IMR-90 (cell line): ENCODE results near the gene KBTBD12. TPM values are rescaled to one million over a fixed set of nuclear protein-coding genes. Genes with fewer than 3 reads are reported as not detected.

Source experiments
- ATAC-seq: fragments of 200-7000 bp; cut with Tn5 transposase; 2 replicates; pipeline ENCODE4 v1.9.1; 2020; ENCODE audit warnings: low read depth, mild to moderate bottlenecking, moderate library complexity
- BruUV-seq: library from RNA; stranded (reverse); fragments of 400-500 nt; replicated peaks from 2 replicates; lab custom pipeline; 2021; lab: Mats Ljungman, UMichigan
- CTCF ChIA-PET: fragments of 300-600 bp; formaldehyde crosslinking; extraction: SDS; loops from one replicate; lab custom pipeline; 2021; ENCODE audit warnings: antibody characterized with exemption; lab: Yijun Ruan, JAX
- POLR2A ChIA-PET: fragments of 300-600 bp; sonication (Branson Sonifier 250); formaldehyde crosslinking; loops from one replicate; lab custom pipeline; 2022; ENCODE audit warnings: antibody characterized with exemption; ENCODE audit not compliant: unreplicated experiment; lab: Charles Lee
- DNase-seq: peaks from one replicate; pipeline ENCODE4 v3.0.0; 2013
- H2AFZ ChIP-seq: replicated peaks from 2 replicates; pipeline ENCODE3; 2013; ENCODE audit warnings: low read length, mild to moderate bottlenecking; ENCODE audit not compliant: poor library complexity
- H2AK5ac ChIP-seq: 2 replicates; pipeline ENCODE4 v1.6.1; 2013; ENCODE audit warnings: low read depth, low read length, inconsistent platforms
- H2AK9ac ChIP-seq: replicated peaks from 2 replicates; pipeline ENCODE3; 2013; ENCODE audit warnings: mild to moderate bottlenecking, low read depth, low read length, moderate library complexity; ENCODE audit not compliant: poor library complexity
- H2BK120ac ChIP-seq: 2 replicates; pipeline ENCODE4 v1.6.1; 2013; ENCODE audit warnings: low read depth, low read length, inconsistent platforms
- H2BK15ac ChIP-seq: 3 replicates; pipeline ENCODE4 v1.6.1; 2013; ENCODE audit warnings: low read depth, low read length, inconsistent platforms
- H2BK20ac ChIP-seq: 2 replicates; pipeline ENCODE4 v1.6.1; 2013; ENCODE audit warnings: low read depth, mild to moderate bottlenecking, inconsistent platforms, low read length, moderate library complexity
- H2BK5ac ChIP-seq: 2 replicates; pipeline ENCODE4 v1.6.1; 2013; ENCODE audit warnings: mild to moderate bottlenecking, low read depth, low read length, inconsistent platforms; ENCODE audit not compliant: poor library complexity, severe bottlenecking
- H3K14ac ChIP-seq: replicated peaks from 2 replicates; pipeline ENCODE4 v1.6.1; 2013; ENCODE audit warnings: low read depth, low read length, inconsistent platforms
- H3K18ac ChIP-seq: 2 replicates; pipeline ENCODE4 v1.6.1; 2013; ENCODE audit warnings: low read depth, low read length, control low read depth
- H3K23ac ChIP-seq: 2 replicates; pipeline ENCODE4 v1.6.1; 2013; ENCODE audit warnings: low read depth, low read length, inconsistent platforms
- H3K27ac ChIP-seq: 2 replicates; pipeline ENCODE4 v1.5.1; 2013; ENCODE audit warnings: mild to moderate bottlenecking, control low read depth, low read length; ENCODE audit not compliant: insufficient read depth
- H3K27me3 ChIP-seq: 2 replicates; pipeline ENCODE4 v1.6.1; 2013; ENCODE audit warnings: low read length; ENCODE audit not compliant: control insufficient read depth, insufficient read depth
- H3K36me3 ChIP-seq: 2 replicates; pipeline ENCODE4 v1.6.1; 2013; ENCODE audit warnings: low read length, mixed read lengths; ENCODE audit not compliant: control insufficient read depth, insufficient read depth
- H3K4ac ChIP-seq: 2 replicates; pipeline ENCODE4 v1.6.1; 2013; ENCODE audit warnings: low read depth, low read length, inconsistent platforms
- H3K4me1 ChIP-seq: 2 replicates; pipeline ENCODE4 v1.6.1; 2013; ENCODE audit warnings: low read length, mixed read lengths; ENCODE audit not compliant: control insufficient read depth, insufficient read depth
- H3K4me2 ChIP-seq: 2 replicates; pipeline ENCODE4 v1.6.1; 2013; ENCODE audit warnings: low read depth, mild to moderate bottlenecking, control low read depth, low read length, moderate library complexity
- H3K4me3 ChIP-seq: 2 replicates; pipeline ENCODE4 v1.5.1; 2013; ENCODE audit warnings: low read depth, mild to moderate bottlenecking, control low read depth, low read length, moderate library complexity; ENCODE audit not compliant: insufficient read depth
- H3K56ac ChIP-seq: 2 replicates; pipeline ENCODE4 v1.6.1; 2013; ENCODE audit warnings: low read length, inconsistent platforms; ENCODE audit not compliant: insufficient read depth; ENCODE audit errors: extremely low read depth
- H3K79me1 ChIP-seq, 2 experiments: 2 replicates each; pipeline ENCODE4 v1.6.1; 2013; ENCODE audit warnings: low read length in 2 of 2, inconsistent platforms in 1 of 2, low read depth in 1 of 2
- H3K9ac ChIP-seq: 2 replicates; pipeline ENCODE4 v1.6.1; 2013; ENCODE audit warnings: low read depth, low read length, control low read depth
- H3K9me1 ChIP-seq: 2 replicates; pipeline ENCODE4 v1.6.1; 2013; ENCODE audit warnings: low read length, inconsistent platforms; ENCODE audit not compliant: insufficient read depth
- H3K9me3 ChIP-seq: 2 replicates; pipeline ENCODE4 v1.6.1; 2013; ENCODE audit warnings: low read length; ENCODE audit not compliant: control insufficient read depth, insufficient read depth
- H4K20me1 ChIP-seq: 2 replicates; pipeline ENCODE4 v1.6.1; 2013; ENCODE audit warnings: low read length, inconsistent platforms; ENCODE audit not compliant: insufficient read depth
- H4K5ac ChIP-seq: 2 replicates; pipeline ENCODE4 v1.6.1; 2013; ENCODE audit warnings: mild to moderate bottlenecking, low read depth, low read length, control low read depth
- H4K8ac ChIP-seq, 2 experiments: 2 replicates each; pipeline ENCODE4 v1.6.1; 2013; ENCODE audit warnings: low read depth in 2 of 2, low read length in 2 of 2, control low read depth in 1 of 2, inconsistent platforms in 1 of 2
- H4K91ac ChIP-seq: 2 replicates; pipeline ENCODE4 v1.6.1; 2013; ENCODE audit warnings: low read depth, low read length, inconsistent platforms; ENCODE audit not compliant: insufficient read depth
- CEBPB ChIP-seq: IDR thresholded peaks from 2 replicates; pipeline ENCODE4 v1.6.1; 2012; ENCODE audit warnings: low read depth, low read length, improper control_type of control experiment
- CHD1 ChIP-seq: IDR thresholded peaks from 2 replicates; pipeline ENCODE4 v1.6.1; 2012; ENCODE audit warnings: low read depth, low read length, improper control_type of control experiment
- CTCF ChIP-seq: conservative IDR thresholded peaks from 2 replicates; pipeline ENCODE4 v1.5.1; 2012; ENCODE audit warnings: mild to moderate bottlenecking, low read depth, low read length, improper control_type of control experiment
- ELK1 ChIP-seq: fragments of 150-350 bp; IDR thresholded peaks from 2 replicates; pipeline ENCODE4 v1.6.1; 2016; ENCODE audit warnings: low read depth, mild to moderate bottlenecking, low read length, moderate library complexity, borderline replicate concordance
- MAFK ChIP-seq: IDR thresholded peaks from 2 replicates; pipeline ENCODE4 v1.6.1; 2012; ENCODE audit warnings: low read depth, low read length, improper control_type of control experiment
- MAZ ChIP-seq: IDR thresholded peaks from 2 replicates; pipeline ENCODE4 v1.6.1; 2012; ENCODE audit warnings: low read depth, mild to moderate bottlenecking, low read length, improper control_type of control experiment, moderate library complexity, borderline replicate concordance
- MXI1 ChIP-seq: IDR thresholded peaks from 2 replicates; pipeline ENCODE4 v1.6.1; 2012; ENCODE audit warnings: low read depth, mild to moderate bottlenecking, low read length, moderate library complexity, borderline replicate concordance
- NFE2L2 ChIP-seq: fragments of 150-350 bp; IDR thresholded peaks from 2 replicates; pipeline ENCODE4 v1.6.1; 2016; ENCODE audit warnings: low read depth, mild to moderate bottlenecking, low read length
- POLR2A ChIP-seq: IDR thresholded peaks from 2 replicates; pipeline ENCODE4 v1.6.1; 2012; ENCODE audit warnings: mild to moderate bottlenecking, low read depth, low read length
- RAD21 ChIP-seq: IDR thresholded peaks from 2 replicates; pipeline ENCODE4 v1.6.1; 2012; ENCODE audit warnings: low read length, improper control_type of control experiment
- RCOR1 ChIP-seq: IDR thresholded peaks from 2 replicates; pipeline ENCODE4 v1.6.1; 2012; ENCODE audit warnings: mild to moderate bottlenecking, low read length, improper control_type of control experiment; ENCODE audit not compliant: insufficient replicate concordance
- SMC3 ChIP-seq: fragments of 150-350 bp; IDR thresholded peaks from 2 replicates; pipeline ENCODE4 v1.6.1; 2016; ENCODE audit warnings: low read depth, mild to moderate bottlenecking, antibody characterized with exemption, low read length, moderate library complexity
- USF2 ChIP-seq: fragments of 150-350 bp; IDR thresholded peaks from 2 replicates; pipeline ENCODE4 v1.6.1; 2017; ENCODE audit warnings: mild to moderate bottlenecking, antibody characterized with exemption, low read length, low read depth
- WGBS, 2 experiments: methylation state at CpG; one replicate each; pipeline versions ENCODE4 v1.1.5 to v1.1.7; 2013; ENCODE audit warnings: missing lambda C conversion rate in 2 of 2; ENCODE audit not compliant: insufficient read length in 1 of 2; ENCODE audit errors: extremely low coverage in 2 of 2; 5-methylcytosine and 5-hydroxymethylcytosine counted together
- dilution Hi-C: fragments of 300-500 bp; cut with HindIII; formaldehyde crosslinking; loops from one replicate; pipeline ENCODE4 v1.14.3; 2018; ENCODE audit warnings: low sequenced_read_pairs; ENCODE audit not compliant: unreplicated experiment
- in situ Hi-C: fragments of 300-500 bp; cut with MboI; formaldehyde crosslinking; loops from 3 replicates; pipeline ENCODE4 v1.14.3; 2019; ENCODE audit warnings: low sequenced_read_pairs, inconsistent platforms, mixed read lengths
- intact Hi-C: fragments of 100-400 bp; cut with micrococcal nuclease; formaldehyde crosslinking; loops from 2 replicates; pipeline ENCODE4 v1.10.0; 2022
- polyA plus RNA-seq, 3 experiments: library from polyadenylated mRNA; depleted of rRNA; stranded (reverse); fragments of >200 nt; gene quantifications; 2 replicates each; pipeline ENCODE4 v1.2.3, GENCODE V29; 2012; ENCODE audit warnings: low replicate concordance in 1 of 3
- total RNA-seq: library from RNA; depleted of rRNA; stranded (reverse); fragments of >200 nt; gene quantifications from 2 replicates; pipeline ENCODE4 v1.2.3, GENCODE V29; 2012

The KBTBD12 gene
- total and polyA plus RNA-seq, 2 of the 4 experiments (the other 2 are of a cell fraction), result not detected

GRCh38 chr3:127927829-127928604 is 13.0 kb downstream of the KBTBD12 start:
- no TSS peak for BruUV-seq
- intact Hi-C loops, result no loop called here
- CTCF ChIA-PET, result interaction anchor here (0.9 kb wide), 1 partner anchor 17 kb away, joined by 4 read pairs; no protein-coding TSS in a partner anchor

More at GRCh38 chr3:127927829-127928604, 13.0 kb downstream of the KBTBD12 start:
- H2AFZ ChIP-seq, result no peak overlapping the region
- no peak overlapping the region for H2BK120ac ChIP-seq
- no peak overlapping the region for H3K18ac ChIP-seq
- H3K27me3 ChIP-seq, result peaks cover 20% of the 10 kb centered on the region
- no peaks in the 10 kb centered on the region for H3K79me1 ChIP-seq
- H3K9me1 ChIP-seq, result no peaks in the 10 kb centered on the region
- H3K4me3 ChIP-seq, result no peak overlapping the region
- 0 out of 2 replicates have a peak, but pooled peaks cover 1% of the 10 kb centered on the region for H3K9me3 ChIP-seq
- H3K56ac ChIP-seq, result no peak overlapping the region
- no peak overlapping the region for H2BK5ac ChIP-seq
- dilution Hi-C loops, result no loop called here
- in situ Hi-C loops, result no loop called here
- H4K5ac ChIP-seq, result no peak overlapping the region
- TF ChIP-seq RCOR1 (no peak), SMC3 (no peak), CTCF (no peak), NFE2L2 (no peak), MAZ (no peak), ELK1 (no peak), MAFK (no peak), USF2 (no peak), MXI1 (no peak), RAD21 (no peak), CHD1 (no peak), CEBPB (no peak), POLR2A (no peak)
- no peak overlapping the region for H2AK5ac ChIP-seq
- H3K27ac ChIP-seq, result no peak overlapping the region
- no peak overlapping the region for H4K8ac ChIP-seq
- no peaks in the 10 kb centered on the region for H3K4me1 ChIP-seq
- no peak overlapping the region for H3K4ac ChIP-seq
- no CpG with 5 or more reads among the region's 3 CpGs for WGBS, 2 experiments
- DNase-seq (no peak), ATAC-seq (no peak)
- H3K23ac ChIP-seq, result no peak overlapping the region
- H3K36me3 ChIP-seq, result no peaks in the 10 kb centered on the region
- no peaks in the 10 kb centered on the region for H4K20me1 ChIP-seq
- H2BK15ac ChIP-seq, result no peak overlapping the region
- H2BK20ac ChIP-seq, result no peak overlapping the region
- no peak overlapping the region for H4K91ac ChIP-seq
- no peak overlapping the region for H3K4me2 ChIP-seq
- no peak overlapping the region for H2AK9ac ChIP-seq
- POLR2A ChIA-PET, result no interaction called here
- H3K14ac ChIP-seq, result no peak overlapping the region
- no peak overlapping the region for H3K9ac ChIP-seq
